HCT116 (cell line): ENCODE measurements around the gene AFAP1L2. TPM values are rescaled to one million over a fixed set of nuclear protein-coding genes. Genes with fewer than 3 reads are reported as not detected.

Experiments
- ATAC-seq: fragments of 200-7000 bp; cut with Tn5 transposase; 2 replicates; pipeline ENCODE4 v1.9.1; 2020; ENCODE audit warnings: mild to moderate bottlenecking, moderate library complexity
- BruUV-seq: library from RNA; stranded (reverse); fragments of 400-500 nt; replicated peaks from 2 replicates; lab custom pipeline; 2021; lab: Mats Ljungman, UMichigan
- CTCF ChIA-PET: fragments of 300-600 bp; sonication (Branson Sonifier 250); formaldehyde crosslinking; loops from one replicate; lab custom pipeline; 2021; ENCODE audit warnings: antibody characterized with exemption; lab: Charles Lee
- POLR2A ChIA-PET: fragments of 300-600, 350-600 bp; sonication (Branson Sonifier 250); formaldehyde crosslinking; loops from one replicate; lab custom pipeline; 2021; ENCODE audit warnings: antibody characterized with exemption; lab: Charles Lee
- RAD21 ChIA-PET, 2 experiments: fragments of 300-600 bp; sonication (Branson Sonifier 250); formaldehyde crosslinking; loops; one replicate each; lab custom pipeline; 2023; ENCODE audit warnings: low total read pairs in 2 of 2; ENCODE audit not compliant: uncharacterized antibody in 2 of 2, unreplicated experiment in 2 of 2, low non-redundant PET in 1 of 2; lab: Charles Lee
- DNase-seq: peaks from one replicate; pipeline ENCODE4 v3.0.0-alpha.2; 2010; ENCODE audit warnings: low read depth, low spot score
- H2AFZ ChIP-seq: fragments of 200-600 bp; shearing (Covaris generic), sonication (generic); 2 replicates; pipeline ENCODE4 v1.6.1; 2017; ENCODE audit warnings: low read depth, mixed run types, mixed read lengths, antibody characterized with exemption, low read length; ENCODE audit not compliant: poor library complexity, severe bottlenecking
- H3K27ac ChIP-seq: 2 replicates; pipeline ENCODE4 v1.5.1; 2012; ENCODE audit warnings: low read depth, low read length
- H3K27me3 ChIP-seq: fragments of 200-600 bp; sonication (generic); 2 replicates; pipeline ENCODE4 v1.6.1; 2016; ENCODE audit warnings: mixed run types, low read length, mixed read lengths; ENCODE audit not compliant: insufficient read depth
- H3K36me3 ChIP-seq, 2 experiments: fragments of 200-500 bp in 1 of 2; fragments of 200-600 bp in 1 of 2; sonication (Bioruptor generic) in 1 of 2; sonication (generic) in 1 of 2; 2 replicates each; pipeline versions ENCODE4 v1.5.1 to v1.6.1; 2014 to 2016; ENCODE audit warnings: low read length in 2 of 2, inconsistent platforms in 1 of 2, mixed read lengths in 1 of 2, mixed run types in 1 of 2; ENCODE audit not compliant: insufficient read depth in 2 of 2, control insufficient read depth in 1 of 2
- H3K4me1 ChIP-seq, 2 experiments: fragments of 200-600 bp in 1 of 2; sonication (generic) in 1 of 2; 2 replicates each; pipeline versions ENCODE4 v1.5.1 to v1.6.1; 2012 to 2017; ENCODE audit warnings: low read length in 2 of 2, inconsistent platforms in 1 of 2, mild to moderate bottlenecking in 1 of 2, mixed read lengths in 1 of 2, mixed run types in 1 of 2, moderate library complexity in 1 of 2; ENCODE audit not compliant: insufficient read depth in 2 of 2, control insufficient read depth in 1 of 2
- H3K4me2 ChIP-seq: fragments of 200-600 bp; sonication (generic); 2 replicates; pipeline ENCODE4 v1.6.1; 2017; ENCODE audit warnings: mixed run types, low read length, mixed read lengths
- H3K4me3 ChIP-seq, 2 experiments: fragments of 200-600 bp in 1 of 2; sonication (generic) in 1 of 2; replicated peaks in 1 of 2; 2 replicates each; pipeline ENCODE4 v1.5.1; 2011 to 2016; ENCODE audit warnings: low read length in 2 of 2, control low read depth in 1 of 2, low read depth in 1 of 2, mild to moderate bottlenecking in 1 of 2, mixed read lengths in 1 of 2, mixed run types in 1 of 2
- H3K79me2 ChIP-seq: fragments of 200-600 bp; sonication (generic); 2 replicates; pipeline ENCODE4 v1.6.1; 2017; ENCODE audit warnings: mild to moderate bottlenecking, mixed run types, low read length, moderate library complexity, mixed read lengths; ENCODE audit not compliant: insufficient read depth
- H3K9ac ChIP-seq: fragments of 200-600 bp; sonication (generic); 2 replicates; pipeline ENCODE4 v1.6.1; 2016; ENCODE audit warnings: low read length, mixed read lengths
- H3K9me2 ChIP-seq: fragments of 200-600 bp; sonication (generic), shearing (Covaris generic); 2 replicates; pipeline ENCODE4 v1.6.1; 2017; ENCODE audit warnings: mixed run types, mild to moderate bottlenecking, moderate library complexity; ENCODE audit not compliant: insufficient read depth
- H3K9me3 ChIP-seq, 2 experiments: fragments of 200-500 bp in 1 of 2; fragments of 200-600 bp in 1 of 2; sonication (Bioruptor generic) in 1 of 2; sonication (generic) in 1 of 2; 2 replicates each; pipeline ENCODE4 v1.6.1; 2014 to 2017; ENCODE audit warnings: low read length in 2 of 2, mixed read lengths in 2 of 2, inconsistent platforms in 1 of 2, low read depth in 1 of 2, mild to moderate bottlenecking in 1 of 2, mixed run types in 1 of 2, moderate library complexity in 1 of 2; ENCODE audit not compliant: control insufficient read depth in 1 of 2, insufficient read depth in 1 of 2
- H4K20me1 ChIP-seq: fragments of 200-600 bp; sonication (generic), shearing (Covaris generic); 2 replicates; pipeline ENCODE4 v1.6.1; 2017; ENCODE audit warnings: mixed run types, mild to moderate bottlenecking, moderate library complexity; ENCODE audit not compliant: insufficient read depth
- ATF3 ChIP-seq: IDR thresholded peaks from 2 replicates; pipeline ENCODE4 v1.6.1; 2012
- CEBPB ChIP-seq: IDR thresholded peaks from 2 replicates; pipeline ENCODE4 v1.6.1; 2012; ENCODE audit warnings: low read depth
- CTCF ChIP-seq, 3 experiments: fragments of 200-600 bp in 1 of 3; sonication (generic) in 1 of 3; IDR thresholded peaks in 2 of 3; conservative IDR thresholded peaks in 1 of 3; 2 replicates each; pipeline ENCODE4 v1.5.1; 2012 to 2017; ENCODE audit warnings: low read depth in 2 of 3, low read length in 2 of 3, antibody characterized with exemption in 1 of 3, borderline replicate concordance in 1 of 3, control low read depth in 1 of 3, mild to moderate bottlenecking in 1 of 3, mixed read lengths in 1 of 3, mixed run types in 1 of 3, moderate library complexity in 1 of 3; ENCODE audit not compliant: insufficient read depth in 1 of 3
- EZH2phosphoT487 ChIP-seq: fragments of 200-600 bp; IDR thresholded peaks from 2 replicates; pipeline ENCODE4 v1.6.1; 2018; ENCODE audit warnings: antibody characterized with exemption, borderline replicate concordance
- FOSL1 ChIP-seq: IDR thresholded peaks from 2 replicates; pipeline ENCODE4 v1.6.1; 2012; ENCODE audit warnings: low read depth
- JUND ChIP-seq: IDR thresholded peaks from 2 replicates; pipeline ENCODE4 v1.6.1; 2012
- POLR2AphosphoS5 ChIP-seq: IDR thresholded peaks from 2 replicates; pipeline ENCODE4 v1.6.1; 2011; ENCODE audit warnings: mild to moderate bottlenecking, low read depth, low read length, moderate library complexity
- REST ChIP-seq: IDR thresholded peaks from 2 replicates; pipeline ENCODE4 v1.6.1; 2012; ENCODE audit warnings: low read depth
- SIN3A ChIP-seq: IDR thresholded peaks from 2 replicates; pipeline ENCODE4 v1.6.1; 2012; ENCODE audit warnings: low read depth
- SP1 ChIP-seq: IDR thresholded peaks from 2 replicates; pipeline ENCODE4 v1.6.1; 2012; ENCODE audit warnings: low read depth
- SRF ChIP-seq: IDR thresholded peaks from 2 replicates; pipeline ENCODE4 v1.6.1; 2012; ENCODE audit warnings: low read depth
- TCF7L2 ChIP-seq: IDR thresholded peaks from 2 replicates; pipeline ENCODE4 v1.7.0; 2011; ENCODE audit warnings: borderline replicate concordance, inconsistent platforms; ENCODE audit not compliant: insufficient read depth, insufficient read length; ENCODE audit errors: extremely low read depth
- YY1 ChIP-seq: IDR thresholded peaks from 2 replicates; pipeline ENCODE4 v1.6.1; 2011; ENCODE audit warnings: low read length, low read depth, moderate library complexity, mild to moderate bottlenecking; ENCODE audit not compliant: insufficient replicate concordance; ENCODE audit errors: extremely low read depth
- ZBTB33 ChIP-seq: IDR thresholded peaks from 2 replicates; pipeline ENCODE4 v1.6.1; 2011; ENCODE audit warnings: mild to moderate bottlenecking, low read length, moderate library complexity; ENCODE audit not compliant: insufficient replicate concordance; ENCODE audit errors: extremely low read depth
- ZFX ChIP-seq: fragments of 450-650 bp; IDR thresholded peaks from 2 replicates; pipeline ENCODE4 v1.6.1; 2017
- ZNF274 ChIP-seq: fragments of 200-500 bp; sonication (Bioruptor generic); IDR thresholded peaks from 2 replicates; pipeline ENCODE4 v1.6.1; 2014; ENCODE audit warnings: mild to moderate bottlenecking, low read depth, low read length, inconsistent platforms
- intact Hi-C: fragments of 100-400 bp; cut with micrococcal nuclease; formaldehyde crosslinking; loops from 2 replicates; pipeline ENCODE4 v1.10.0; 2022
- total RNA-seq: library from RNA; stranded (reverse); gene quantifications from one replicate; pipeline ENCODE4 v1.2.1, GENCODE V29; 2021; ENCODE audit not compliant: unreplicated experiment
- TF ChIP-seq, protein P1 (sequence below): IDR thresholded peaks from 2 replicates; pipeline ENCODE4 v1.6.1; 2012

Gene AFAP1L2
- total RNA-seq, 1 experiment from 2014 or later, result 0.93 TPM

DNA sequence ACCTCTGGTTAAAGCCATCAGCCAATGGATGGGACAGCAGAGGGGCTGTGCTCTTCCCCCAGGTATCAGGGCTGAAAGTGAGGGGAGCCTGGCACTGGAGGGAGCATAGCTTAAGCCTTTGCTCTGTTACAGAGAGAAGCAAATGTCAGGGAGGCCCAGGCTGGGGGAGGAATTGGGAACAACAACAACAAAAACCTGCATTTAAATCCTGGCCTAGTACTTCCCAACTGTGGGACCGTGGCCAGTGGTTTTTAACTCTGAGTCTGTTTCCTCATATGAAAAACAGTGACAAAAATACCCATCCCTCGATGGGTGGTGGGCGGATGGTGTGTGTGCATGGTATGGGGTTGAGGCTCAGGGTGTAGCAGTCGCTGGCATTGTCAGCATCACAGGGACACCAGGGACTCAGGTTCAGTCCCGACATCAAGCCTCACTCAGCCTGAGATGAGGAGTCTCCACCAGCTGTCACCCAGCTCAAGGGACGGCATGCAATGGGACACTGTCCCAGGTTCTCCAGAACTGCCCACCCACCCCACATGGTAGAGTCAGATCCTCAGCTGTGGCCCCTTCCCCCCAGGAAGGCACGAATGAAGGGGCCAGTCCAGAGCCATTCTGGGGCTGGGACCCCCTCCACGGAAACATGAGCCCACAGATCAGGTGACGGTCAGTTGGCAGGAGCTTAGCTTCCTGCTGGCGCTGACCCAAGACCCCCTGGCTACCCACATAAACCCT is 74.5 kb downstream of the AFAP1L2 start:
- Histone ChIP-seq H3K27ac (no peak overlapping the region), H2AFZ (no peak overlapping the region), H3K4me3 (no peak overlapping the region), H3K9me3 (no peaks in the 10 kb centered on the region), H3K4me1 (no peaks in the 10 kb centered on the region), H3K9me2 (no peaks in the 10 kb centered on the region), H3K36me3 (no peaks in the 10 kb centered on the region), H3K79me2 (no peaks in the 10 kb centered on the region), H4K20me1 (no peaks in the 10 kb centered on the region), H3K4me2 (no peak overlapping the region), H3K27me3 (peaks cover 74% of the 10 kb centered on the region), H3K9ac (no peak overlapping the region)
- ChIA-PET CTCF (interaction anchor here (1.6 kb wide), 1 partner anchor 26 kb away, joined by 7 read pairs; no protein-coding TSS in a partner anchor), POLR2A (no interaction called here), RAD21 (no interaction called here)
- DNase-seq, result no peak
- intact Hi-C loops, result no loop called here
- no peak for ATAC-seq
- TF ChIP-seq FOSL1, result no peak
- TF ChIP-seq ZFX, result no peak
- TF ChIP-seq EZH2phosphoT487, result no peak
- no peak for TF ChIP-seq ZBTB33
- TF ChIP-seq SRF, result no peak
- TF ChIP-seq POLR2AphosphoS5, result no peak
- TF ChIP-seq YY1, result no peak
- TF ChIP-seq SIN3A, result no peak
- TF ChIP-seq, protein P1, sequence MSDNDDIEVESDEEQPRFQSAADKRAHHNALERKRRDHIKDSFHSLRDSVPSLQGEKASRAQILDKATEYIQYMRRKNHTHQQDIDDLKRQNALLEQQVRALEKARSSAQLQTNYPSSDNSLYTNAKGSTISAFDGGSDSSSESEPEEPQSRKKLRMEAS, result no peak
- no peak for TF ChIP-seq ZNF274
- TF ChIP-seq CTCF (IDR thresholded peaks at IDR 0.05 in 2 of 3, conservative IDR thresholded peaks at IDR 0.05 in 1 of 3; ENCODE audit: borderline replicate concordance in 1 of 3, insufficient read depth in 1 of 3, low read depth in 2 of 3, low read length in 2 of 3), result no peak
- TF ChIP-seq SP1, result no peak
- TF ChIP-seq CEBPB, result no peak
- TF ChIP-seq REST, result no peak
- TF ChIP-seq TCF7L2, result no peak
- no peak for TF ChIP-seq JUND
- no peak for TF ChIP-seq ATF3
- no TSS peak for BruUV-seq
